ENCODE measurements around the gene KIRREL1. TPM values are rescaled to one million over a fixed set of nuclear protein-coding genes. Genes with fewer than 3 reads are reported as not detected.
A peak's percentile ranks its signal among the peaks of the same experiment; 100 is the strongest.

Gene KIRREL1
- total RNA-seq, 4 donors from 2014 or later: 37.4 to 77.1 (median 54.6) TPM

- Histone ChIP-seq H3K9me3 (no peaks in the 10 kb centered on the region), H3K36me3 (no peaks in the 10 kb centered on the region), H3K27me3 (peaks cover 0 to 27% (median 0%) of the 10 kb centered on the region in 4 donors), H3K27ac (replicated peaks in 1 of 4) (no peak overlapping the region), H3K4me3 (no peak overlapping the region), H3K4me1 (peaks cover 0 to 11% (median 6%) of the 10 kb centered on the region in 4 donors)
- no peak for DNase-seq (ENCODE audit: extremely low spot score)
- TF ChIP-seq POLR2A (IDR thresholded peaks at IDR 0.05; ENCODE audit: low read depth) (no peak), POLR2AphosphoS5 (IDR thresholded peaks at IDR 0.05) (no peak), CTCF (IDR thresholded peaks at IDR 0.05) (peak; percentile 87 to 94 (median 94)), EP300 (IDR thresholded peaks at IDR 0.05) (no peak)
- intact Hi-C loops (cut with DNase I): loop anchor here (2.0 kb wide), 1 partner anchor 161 kb away; no protein-coding TSS in a partner anchor
- 8% methylated on average over 5 of the region's 5 CpGs for WGBS
These were observed 29.7 kb upstream of the KIRREL1 start for GRCh38 chr1:157963713-157964112.

DNA sequence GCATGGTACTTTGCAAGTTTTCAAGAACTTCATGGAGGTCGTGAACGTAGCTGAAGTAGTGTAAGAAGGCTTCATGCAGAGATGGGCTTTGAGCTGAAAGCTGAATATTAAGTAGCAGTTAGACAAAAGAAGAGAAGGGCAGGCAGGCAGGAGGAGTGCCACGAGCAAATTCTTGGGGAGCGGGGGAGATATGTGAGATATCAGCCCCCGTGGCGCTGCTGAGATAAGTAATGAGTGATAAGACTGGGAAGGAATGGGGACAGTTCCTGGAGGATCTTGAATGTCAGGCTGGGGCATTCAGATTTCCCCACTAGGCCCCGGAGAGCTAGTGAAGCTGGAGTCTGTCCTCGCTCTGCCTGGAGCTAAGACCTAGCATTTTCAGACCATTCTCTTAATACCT, 27.9 kb upstream of the KIRREL1 start:
- H3K36me3 ChIP-seq: no peaks in the 10 kb centered on the region
- peaks cover 0 to 27% (median 0%) of the 10 kb centered on the region in 4 donors for H3K27me3 ChIP-seq
- intact Hi-C loops (cut with DNase I): no loop called here
- TF ChIP-seq EP300 (IDR thresholded peaks at IDR 0.05) (no peak), CTCF (IDR thresholded peaks at IDR 0.05) (no peak), POLR2A (IDR thresholded peaks at IDR 0.05; ENCODE audit: low read depth) (no peak), POLR2AphosphoS5 (IDR thresholded peaks at IDR 0.05) (no peak)
- DNase-seq (ENCODE audit: extremely low spot score): no peak
- WGBS: 78% methylated on average over 8 of the region's 8 CpGs
- H3K4me3 ChIP-seq: no peak overlapping the region
- H3K9me3 ChIP-seq: no peaks in the 10 kb centered on the region
- no peak overlapping the region for H3K27ac ChIP-seq (replicated peaks in 1 of 4)
- H3K4me1 ChIP-seq: peaks cover 7 to 21% (median 15%) of the 10 kb centered on the region in 4 donors

DNA sequence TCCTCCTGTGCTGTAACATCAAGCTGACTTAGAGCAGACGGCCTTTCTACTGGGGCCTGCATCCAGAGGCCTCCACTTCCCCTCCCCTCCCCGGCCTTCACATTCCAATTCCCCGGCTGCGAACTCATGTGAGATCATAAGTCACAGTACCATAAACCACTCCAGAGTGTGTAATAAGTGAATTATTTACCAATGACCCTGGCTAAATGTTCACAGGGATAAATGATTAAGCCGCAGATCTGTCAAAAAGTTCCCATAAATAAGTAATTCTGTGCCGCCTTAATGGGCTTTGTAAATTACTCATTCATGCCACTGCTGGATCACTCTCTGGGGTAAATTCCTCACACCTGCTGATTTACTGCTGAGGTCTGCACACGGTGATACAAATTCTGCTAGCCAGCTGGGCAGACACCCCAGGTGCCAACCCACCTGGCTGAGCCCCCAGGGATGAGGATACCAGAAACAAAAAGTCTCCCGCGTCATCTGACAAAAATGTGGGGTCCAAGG, 27.4 kb upstream of the KIRREL1 start:
- no peaks in the 10 kb centered on the region for H3K9me3 ChIP-seq
- no peaks in the 10 kb centered on the region for H3K36me3 ChIP-seq
- intact Hi-C loops (cut with DNase I): no loop called here
- no peak for TF ChIP-seq CTCF (IDR thresholded peaks at IDR 0.05)
- TF ChIP-seq POLR2A (IDR thresholded peaks at IDR 0.05; ENCODE audit: low read depth): no peak
- no peak for TF ChIP-seq POLR2AphosphoS5 (IDR thresholded peaks at IDR 0.05)
- no peak for TF ChIP-seq EP300 (IDR thresholded peaks at IDR 0.05)
- H3K4me1 ChIP-seq: peaks cover 7 to 21% (median 15%) of the 10 kb centered on the region in 4 donors
- H3K4me3 ChIP-seq: no peak overlapping the region
- H3K27me3 ChIP-seq: peaks cover 0 to 26% (median 0%) of the 10 kb centered on the region in 4 donors
- no peak overlapping the region for H3K27ac ChIP-seq (replicated peaks in 1 of 4)
- 67% methylated on average over 9 of the region's 9 CpGs for WGBS
- no peak for DNase-seq (ENCODE audit: extremely low spot score)

- no peaks in the 10 kb centered on the region for H3K36me3 ChIP-seq
- intact Hi-C loops (cut with DNase I): no loop called here
- DNase-seq (ENCODE audit: extremely low spot score): no peak
- H3K4me3 ChIP-seq: no peak overlapping the region
- peaks cover 7 to 21% (median 15%) of the 10 kb centered on the region in 4 donors for H3K4me1 ChIP-seq
- no peaks in the 10 kb centered on the region for H3K9me3 ChIP-seq
- TF ChIP-seq POLR2AphosphoS5 (IDR thresholded peaks at IDR 0.05) (no peak), CTCF (IDR thresholded peaks at IDR 0.05) (no peak), EP300 (IDR thresholded peaks at IDR 0.05) (no peak), POLR2A (IDR thresholded peaks at IDR 0.05; ENCODE audit: low read depth) (no peak)
- H3K27ac ChIP-seq (replicated peaks in 1 of 4): no peak overlapping the region
- peaks cover 0 to 15% (median 0%) of the 10 kb centered on the region in 4 donors for H3K27me3 ChIP-seq
These were observed 26.2 kb upstream of the KIRREL1 start for GRCh38 chr1:157967205-157967604.

- Histone ChIP-seq H3K4me1 (peaks cover 7 to 18% (median 14%) of the 10 kb centered on the region in 4 donors), H3K4me3 (no peak overlapping the region), H3K27ac (replicated peaks in 1 of 4) (peak overlapping the region in 2 of 4 donors; percentile 2 to 18), H3K9me3 (no peaks in the 10 kb centered on the region), H3K36me3 (no peaks in the 10 kb centered on the region), H3K27me3 (peaks cover 0 to 2% (median 0%) of the 10 kb centered on the region in 4 donors)
- 40% methylated on average over 7 of the region's 7 CpGs for WGBS
- peak in 1 of 2 donors; percentile 28 for TF ChIP-seq POLR2AphosphoS5 (IDR thresholded peaks at IDR 0.05)
- TF ChIP-seq POLR2A (IDR thresholded peaks at IDR 0.05; ENCODE audit: low read depth): no peak
- intact Hi-C loops (cut with DNase I): loop anchor here (2.0 kb wide), 1 partner anchor 154 kb away; no protein-coding TSS in a partner anchor
- no peak for DNase-seq (ENCODE audit: extremely low spot score)
These were observed 24.9 kb upstream of the KIRREL1 start for GRCh38 chr1:157968508-157968907.

Data from esophagus muscularis mucosa (tissue), 4 donors.